NCI-H526 (cell line): ENCODE results near the gene QRICH1.
"Not testable (repeated sequence)": the region's sequence is repeated elsewhere in the genome, so short reads cannot be mapped to it uniquely, and the experiment has no call there.

Experiments
- DNase-seq, 2 experiments: peaks; one replicate each; lab custom pipeline; 2025; lab: John Stamatoyannopoulos, UW

The QRICH1 gene

DNA sequence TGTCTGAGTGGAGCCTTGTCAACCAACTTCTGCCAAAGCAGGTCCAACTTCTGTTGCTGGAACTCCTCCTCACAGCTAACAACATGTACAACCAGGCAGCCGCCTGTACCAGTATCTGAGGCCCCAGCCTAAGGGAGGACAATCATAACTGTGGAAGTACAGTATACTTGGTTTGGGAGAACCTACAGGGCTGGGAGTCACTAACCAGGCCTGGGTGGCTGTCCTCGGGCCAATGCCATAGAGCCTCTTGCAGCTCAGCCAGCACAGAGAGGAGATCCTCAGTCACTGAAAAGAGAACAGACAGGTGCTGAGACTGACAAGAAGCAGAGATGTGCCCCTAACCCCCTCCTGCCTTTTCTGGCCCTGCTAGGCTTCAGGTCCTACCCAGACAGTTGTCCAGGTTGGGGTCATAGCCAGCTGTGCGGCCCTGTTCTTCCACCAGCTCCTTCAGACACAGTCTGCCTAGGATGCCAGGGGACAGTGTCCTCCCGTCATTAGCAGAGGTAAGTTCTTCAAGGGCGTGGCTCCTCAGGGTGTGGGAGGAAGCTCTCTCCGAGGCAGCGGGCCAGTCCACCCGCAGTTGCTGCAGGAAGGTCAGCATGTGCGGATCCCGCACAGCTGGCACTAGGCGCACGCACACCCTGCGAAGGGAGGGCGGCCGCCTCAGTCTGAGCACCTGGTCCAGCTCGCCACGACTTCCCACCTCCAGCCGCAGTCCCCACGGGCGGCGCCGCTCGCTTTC is 76.5 kb downstream of the QRICH1 start:
- DNase-seq, result peak in 1 of 2 experiments; percentile 27

DNA sequence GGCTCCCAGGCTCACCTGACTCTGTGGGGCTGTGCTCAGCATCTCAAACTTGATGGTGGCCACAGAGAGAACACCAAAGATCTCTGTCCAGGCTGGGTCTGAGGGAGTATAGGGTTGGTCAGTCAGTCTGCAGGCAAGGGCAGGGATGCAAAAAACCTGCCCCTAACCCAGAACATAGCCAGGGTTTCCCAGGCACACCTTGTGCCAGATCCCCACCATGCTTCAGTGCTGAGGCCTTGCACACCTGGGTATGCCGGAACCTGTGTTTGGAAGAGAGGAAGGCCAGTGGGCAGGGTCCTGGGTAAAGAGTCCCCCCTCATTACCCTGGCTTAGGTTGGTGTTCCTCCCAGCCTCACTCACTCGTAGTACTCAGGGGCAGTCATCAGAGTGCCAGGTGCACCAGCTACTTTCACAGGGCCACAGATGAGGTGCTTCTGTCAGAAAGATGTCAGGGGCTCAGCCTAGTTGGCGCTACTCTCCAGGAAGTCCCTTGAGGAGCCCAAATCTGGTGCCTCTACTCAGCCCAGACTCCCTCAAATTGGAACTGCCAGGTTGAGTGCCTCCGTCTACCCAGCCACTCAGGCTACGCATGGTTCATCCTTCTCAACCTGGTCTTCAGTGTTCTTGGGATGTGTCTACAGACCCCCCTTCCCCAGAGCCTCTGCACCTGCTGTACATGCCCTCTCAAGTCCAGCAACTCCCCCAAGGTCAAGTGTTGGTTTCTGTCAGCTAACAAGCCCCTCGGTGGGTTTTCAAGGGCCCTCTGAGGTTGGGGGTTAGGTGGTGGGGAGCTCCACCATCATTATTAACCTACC is 77.2 kb downstream of the QRICH1 start:
- DNase-seq, result peak in 1 of 2 experiments; percentile 13

DNA sequence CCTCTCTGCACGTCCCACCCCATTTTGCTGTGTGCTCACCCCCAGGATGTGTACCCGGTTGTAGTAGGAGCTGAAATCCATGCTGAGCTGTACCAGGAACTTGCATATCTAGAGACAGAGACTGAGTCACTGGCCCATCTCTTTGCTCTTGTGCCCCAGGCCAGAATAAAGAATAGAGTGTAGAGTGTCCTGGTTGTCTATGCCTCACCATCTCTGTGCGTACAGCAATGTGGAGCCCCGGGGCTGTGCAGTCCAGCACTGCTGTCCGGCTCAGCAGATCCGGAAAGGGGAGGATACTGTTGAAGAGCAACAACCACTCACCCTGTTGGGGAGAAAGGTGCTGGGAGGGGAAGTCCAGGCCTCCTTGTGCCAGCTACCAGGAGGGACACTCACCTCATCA is 78.1 kb downstream of the QRICH1 start:
- DNase-seq, result no peak

DNA sequence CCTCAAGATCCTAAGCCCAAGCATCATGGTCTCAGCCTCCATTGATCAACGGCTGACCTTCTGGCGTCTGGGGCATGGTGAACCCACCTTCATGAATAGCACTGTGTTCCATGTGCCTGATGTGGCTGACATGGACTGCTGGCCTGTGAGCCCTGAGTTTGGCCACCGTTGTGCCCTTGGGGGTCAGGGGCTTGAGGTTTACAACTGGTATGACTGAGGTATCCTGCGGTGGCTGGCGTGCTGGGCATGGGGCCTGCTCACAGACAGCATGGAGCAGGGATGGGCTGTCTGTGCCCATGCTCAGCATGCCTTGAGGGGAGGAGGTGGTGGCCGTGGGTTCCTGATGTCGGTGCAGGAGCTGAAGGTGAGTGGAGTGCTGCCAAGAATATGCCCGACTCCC is 78.8 kb downstream of the QRICH1 start:
- no peak for DNase-seq

DNA sequence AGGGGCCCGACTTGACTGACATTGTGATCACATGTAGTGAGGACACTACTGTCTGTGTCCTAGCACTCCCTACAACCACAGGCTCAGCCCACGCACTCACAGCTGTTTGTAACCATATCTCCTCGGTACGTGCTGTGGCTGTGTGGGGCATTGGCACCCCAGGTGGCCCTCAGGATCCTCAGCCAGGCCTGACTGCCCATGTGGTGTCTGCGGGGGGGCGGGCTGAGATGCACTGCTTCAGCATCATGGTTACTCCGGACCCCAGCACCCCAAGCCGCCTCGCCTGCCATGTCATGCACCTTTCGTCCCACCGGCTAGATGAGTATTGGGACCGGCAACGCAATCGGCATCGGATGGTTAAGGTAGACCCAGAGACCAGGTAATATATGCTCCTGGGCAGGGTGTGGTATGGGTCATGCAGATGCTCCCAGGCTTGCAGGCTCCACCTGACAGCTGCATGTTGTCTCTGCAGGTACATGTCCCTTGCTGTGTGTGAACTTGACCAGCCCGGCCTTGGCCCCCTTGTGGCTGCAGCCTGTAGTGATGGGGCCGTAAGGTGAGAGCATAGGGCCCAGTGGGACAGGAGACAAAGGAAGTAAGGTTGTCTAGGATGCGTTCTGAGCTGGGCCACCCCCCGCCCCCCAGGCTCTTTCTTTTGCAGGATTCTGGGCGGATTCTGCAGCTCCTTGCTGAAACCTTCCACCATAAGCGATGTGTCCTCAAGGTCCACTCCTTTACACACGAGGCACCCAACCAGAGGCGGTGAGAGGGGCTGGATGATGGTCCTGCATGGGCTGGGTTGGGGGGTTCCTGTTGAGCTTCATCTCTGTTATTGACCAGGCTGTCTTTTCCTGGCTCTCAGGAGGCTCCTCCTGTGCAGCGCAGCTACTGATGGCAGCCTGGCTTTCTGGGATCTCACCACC is 79.9 kb downstream of the QRICH1 start:
- peak; percentile 52 to 77 for DNase-seq

DNA sequence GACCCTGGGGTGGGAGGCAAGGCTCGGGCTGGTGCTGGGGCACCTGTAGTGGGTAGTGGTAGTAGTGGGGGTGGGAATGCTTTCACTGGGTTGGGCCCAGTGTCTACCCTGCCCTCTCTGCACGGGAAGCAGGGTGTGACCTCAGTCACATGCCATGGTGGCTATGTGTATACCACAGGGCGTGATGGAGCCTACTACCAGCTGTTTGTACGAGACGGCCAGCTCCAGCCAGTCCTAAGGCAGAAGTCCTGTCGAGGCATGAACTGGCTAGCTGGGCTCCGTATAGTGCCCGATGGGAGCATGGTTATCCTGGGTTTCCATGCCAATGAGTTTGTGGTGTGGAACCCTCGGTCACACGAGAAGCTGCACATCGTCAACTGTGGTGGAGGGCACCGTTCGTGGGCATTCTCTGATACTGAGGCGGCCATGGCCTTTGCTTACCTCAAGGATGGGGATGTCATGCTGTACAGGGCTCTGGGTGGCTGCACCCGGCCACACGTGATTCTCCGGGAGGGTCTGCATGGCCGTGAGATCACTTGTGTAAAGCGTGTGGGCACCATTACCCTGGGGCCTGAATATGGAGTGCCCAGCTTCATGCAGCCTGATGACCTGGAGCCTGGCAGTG is 80.6 kb downstream of the QRICH1 start:
- no peak for DNase-seq

DNA sequence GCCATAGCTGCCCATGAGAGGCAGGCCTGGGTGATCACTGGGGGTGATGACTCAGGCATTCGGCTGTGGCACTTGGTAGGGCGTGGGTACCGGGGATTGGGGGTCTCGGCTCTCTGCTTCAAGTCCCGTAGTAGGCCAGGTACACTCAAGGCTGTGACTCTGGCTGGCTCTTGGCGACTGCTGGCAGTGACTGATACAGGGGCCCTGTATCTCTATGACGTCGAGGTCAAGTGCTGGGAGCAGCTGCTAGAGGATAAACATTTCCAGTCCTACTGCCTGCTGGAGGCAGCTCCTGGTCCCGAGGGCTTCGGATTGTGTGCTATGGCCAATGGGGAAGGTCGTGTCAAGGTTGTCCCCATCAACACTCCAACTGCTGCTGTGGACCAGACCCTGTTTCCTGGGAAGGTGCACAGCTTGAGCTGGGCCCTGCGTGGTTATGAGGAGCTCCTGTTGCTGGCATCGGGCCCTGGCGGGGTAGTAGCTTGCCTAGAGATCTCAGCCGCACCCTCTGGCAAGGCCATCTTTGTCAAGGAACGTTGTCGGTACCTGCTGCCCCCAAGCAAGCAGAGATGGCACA is 81.3 kb downstream of the QRICH1 start:
- DNase-seq, result no peak

DNA sequence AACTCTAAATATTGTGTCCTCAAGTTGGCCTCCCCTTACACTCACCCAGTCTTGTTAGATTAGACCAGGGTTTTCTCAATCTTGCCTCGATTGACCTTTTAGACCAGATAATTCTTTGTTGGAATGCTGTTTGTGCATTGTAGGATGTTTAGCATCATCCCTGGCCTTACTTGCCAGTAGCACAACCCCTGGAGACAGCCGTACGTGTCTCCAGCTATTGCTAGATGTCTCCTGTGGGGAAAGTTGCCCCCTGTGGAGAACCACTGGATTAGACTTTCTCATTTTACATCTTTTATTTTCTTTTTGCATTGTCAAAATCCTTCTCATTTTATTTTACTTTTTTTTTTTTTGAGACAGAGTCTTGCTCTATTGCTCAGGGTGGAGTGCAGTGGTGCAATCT is 84.5 kb downstream of the QRICH1 start:
- DNase-seq, result no peak

DNA sequence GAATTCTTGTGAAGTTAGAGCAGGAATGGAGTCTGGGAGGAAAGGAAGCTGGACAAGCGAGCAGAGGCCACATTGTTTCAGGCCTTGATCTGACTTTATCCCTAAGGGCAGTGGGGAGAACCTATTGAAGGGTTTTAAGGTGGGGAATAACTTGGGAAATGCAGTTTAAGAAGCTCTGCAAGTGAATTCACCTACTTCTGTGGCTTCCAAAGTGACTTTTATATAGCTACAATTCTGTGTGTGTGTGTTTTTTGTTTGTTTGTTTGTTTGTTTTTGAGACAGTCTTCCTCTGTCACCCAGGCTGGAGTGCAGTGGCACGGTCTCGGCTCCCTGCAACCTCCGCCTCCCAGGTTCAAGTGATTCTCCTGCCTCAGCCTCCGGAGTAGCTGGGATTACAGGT is 85.2 kb downstream of the QRICH1 start:
- not testable (repeated sequence) for DNase-seq

DNA sequence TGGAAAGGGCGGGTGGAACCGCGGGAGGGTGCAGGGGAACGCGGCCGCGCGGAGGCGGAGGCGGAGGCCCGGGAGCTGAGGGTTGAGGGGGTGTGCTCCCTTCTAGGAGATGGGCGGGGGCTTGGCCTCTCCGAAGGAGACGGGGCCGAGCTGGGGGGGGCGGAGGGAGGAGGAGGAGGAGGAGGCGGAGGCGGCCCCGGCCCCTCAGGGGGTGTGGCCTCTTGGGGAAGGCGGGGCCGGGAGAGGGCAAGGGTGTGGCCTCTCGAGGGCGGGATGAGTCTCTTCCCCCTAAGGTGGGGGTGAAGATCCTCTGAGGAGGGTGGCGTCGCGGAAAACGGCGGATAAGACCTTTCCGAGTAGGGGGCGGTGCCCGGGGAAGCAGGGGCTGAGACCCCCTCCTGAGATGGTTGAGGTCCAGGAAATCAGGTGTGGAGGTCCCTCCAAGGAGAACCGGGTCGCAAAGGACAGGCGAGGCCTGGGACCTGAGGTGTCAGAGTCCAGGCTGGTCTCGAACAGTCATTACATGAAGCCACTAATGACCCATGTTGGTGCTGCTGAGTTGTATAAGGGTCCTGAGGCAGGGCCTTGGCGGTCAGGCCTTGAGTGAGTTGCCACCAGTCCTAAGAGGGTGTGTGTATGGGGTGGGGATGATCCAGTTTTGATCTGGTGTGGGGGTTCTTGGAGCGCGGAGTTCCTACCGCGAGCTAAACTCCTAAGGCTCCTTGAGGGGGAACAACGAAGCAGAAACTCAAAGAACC is 85.9 kb downstream of the QRICH1 start:
- DNase-seq, result peak; percentile 26 to 87

DNA sequence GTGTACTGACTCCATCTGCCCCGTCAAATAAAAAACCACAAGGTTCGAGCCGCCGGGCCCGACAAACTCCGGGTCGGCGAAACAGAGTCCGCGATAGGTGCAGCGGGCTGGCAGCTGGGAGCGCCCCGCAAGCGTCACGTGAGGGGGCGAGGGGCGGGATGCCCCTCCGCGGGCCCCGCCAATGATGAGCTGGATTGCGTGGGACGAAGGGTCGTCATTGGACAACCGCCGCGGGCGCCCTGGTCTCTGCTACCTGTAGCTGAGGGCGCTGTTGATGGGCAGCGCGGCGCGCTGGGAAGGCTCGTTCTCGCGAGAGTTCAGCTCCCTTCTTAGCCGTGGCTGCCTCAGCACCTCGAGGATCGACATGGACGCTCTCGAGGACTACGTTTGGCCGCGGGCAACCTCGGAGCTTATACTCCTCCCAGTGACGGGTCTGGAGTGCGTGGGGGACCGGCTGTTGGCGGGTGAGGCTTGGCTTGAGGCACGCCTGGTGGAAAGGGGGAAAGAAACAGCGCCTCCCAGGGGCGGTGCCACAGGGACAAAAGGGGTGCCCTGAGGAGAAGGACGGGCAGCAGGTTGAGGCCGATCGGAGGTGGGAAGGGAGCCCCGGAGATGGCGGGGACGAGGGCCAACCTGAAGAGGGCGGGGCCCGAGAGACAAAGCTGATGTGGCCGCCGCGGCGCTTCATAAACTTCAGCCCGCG is 86.7 kb downstream of the QRICH1 start, which contains the start of gene WDR6:
Gene WDR6, plus strand, starts transcription at position 324 of the 703 bp plus-strand sequence. Its CDS starts 41 bp downstream, at position 365.
- peak; percentile 94 to 98 for DNase-seq

DNA sequence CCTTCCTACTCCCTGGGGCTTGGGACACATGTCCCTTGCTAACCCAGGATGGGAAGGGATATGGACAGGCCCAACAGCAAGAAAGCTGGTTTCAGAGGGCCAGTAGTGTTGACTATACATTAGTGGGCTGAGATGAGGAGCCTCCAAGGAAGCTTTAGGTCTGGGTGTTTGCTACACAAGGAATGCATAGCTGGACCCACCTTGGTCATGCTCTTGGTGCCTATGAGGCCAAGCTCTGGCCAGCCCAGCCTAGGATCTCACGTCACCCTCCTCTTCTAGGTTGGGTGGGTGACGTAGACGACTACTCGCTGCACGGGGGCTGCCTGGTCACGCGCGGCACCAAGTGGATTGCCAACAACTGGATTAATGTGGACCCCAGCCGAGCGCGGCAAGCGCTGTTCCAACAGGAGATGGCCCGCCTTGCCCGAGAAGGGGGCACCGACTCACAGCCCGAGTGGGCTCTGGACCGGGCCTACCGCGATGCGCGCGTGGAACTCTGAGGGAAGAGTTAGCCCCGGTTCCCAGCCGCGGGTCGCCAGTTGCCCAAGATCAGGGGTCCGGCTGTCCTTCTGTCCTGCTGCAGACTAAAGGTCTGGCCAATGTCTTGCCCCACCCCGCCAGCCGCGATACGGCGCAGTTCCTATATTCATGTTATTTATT is 87.3 kb downstream of the QRICH1 start:
- peak in 1 of 2 experiments; percentile 42 for DNase-seq

DNA sequence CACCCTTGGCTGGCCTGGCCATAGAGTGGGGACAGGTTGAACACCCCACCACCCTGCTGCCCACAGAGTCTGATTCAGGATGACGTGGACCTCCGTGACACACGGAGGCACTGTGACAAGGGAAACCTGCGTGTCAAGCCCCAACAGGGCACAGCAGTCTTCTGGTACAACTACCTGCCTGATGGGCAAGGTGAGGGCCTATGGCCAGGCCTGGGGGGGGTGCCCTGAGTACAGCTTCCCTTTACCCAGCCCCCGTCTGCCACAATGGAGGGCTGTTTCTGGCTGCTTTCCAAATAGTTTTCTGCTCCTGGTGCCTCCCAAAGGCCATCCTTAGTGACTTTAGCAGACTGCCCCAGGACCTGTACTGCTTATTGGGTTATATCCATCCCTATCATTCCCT is 87.9 kb downstream of the QRICH1 start:
- no peak for DNase-seq

DNA sequence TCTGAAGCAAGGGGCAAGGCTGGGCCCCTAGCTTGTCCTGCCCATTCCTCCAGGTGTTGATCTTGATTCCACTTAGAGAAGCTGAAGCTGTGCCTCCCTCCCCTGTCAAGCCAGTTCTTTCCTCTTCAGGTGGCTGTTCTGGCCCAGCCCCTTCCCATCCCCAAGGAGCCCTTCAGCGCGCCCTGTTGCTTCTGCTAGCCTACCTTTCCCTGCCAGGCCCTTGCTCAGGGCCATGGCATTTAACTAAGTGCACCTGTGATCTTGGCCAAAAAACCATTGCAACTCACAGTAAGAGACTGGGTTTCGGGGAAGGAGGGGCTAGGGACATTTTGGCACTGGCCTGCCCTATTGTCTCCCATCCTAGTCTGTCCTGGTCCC is 88.6 kb downstream of the QRICH1 start:
- no peak for DNase-seq

DNA sequence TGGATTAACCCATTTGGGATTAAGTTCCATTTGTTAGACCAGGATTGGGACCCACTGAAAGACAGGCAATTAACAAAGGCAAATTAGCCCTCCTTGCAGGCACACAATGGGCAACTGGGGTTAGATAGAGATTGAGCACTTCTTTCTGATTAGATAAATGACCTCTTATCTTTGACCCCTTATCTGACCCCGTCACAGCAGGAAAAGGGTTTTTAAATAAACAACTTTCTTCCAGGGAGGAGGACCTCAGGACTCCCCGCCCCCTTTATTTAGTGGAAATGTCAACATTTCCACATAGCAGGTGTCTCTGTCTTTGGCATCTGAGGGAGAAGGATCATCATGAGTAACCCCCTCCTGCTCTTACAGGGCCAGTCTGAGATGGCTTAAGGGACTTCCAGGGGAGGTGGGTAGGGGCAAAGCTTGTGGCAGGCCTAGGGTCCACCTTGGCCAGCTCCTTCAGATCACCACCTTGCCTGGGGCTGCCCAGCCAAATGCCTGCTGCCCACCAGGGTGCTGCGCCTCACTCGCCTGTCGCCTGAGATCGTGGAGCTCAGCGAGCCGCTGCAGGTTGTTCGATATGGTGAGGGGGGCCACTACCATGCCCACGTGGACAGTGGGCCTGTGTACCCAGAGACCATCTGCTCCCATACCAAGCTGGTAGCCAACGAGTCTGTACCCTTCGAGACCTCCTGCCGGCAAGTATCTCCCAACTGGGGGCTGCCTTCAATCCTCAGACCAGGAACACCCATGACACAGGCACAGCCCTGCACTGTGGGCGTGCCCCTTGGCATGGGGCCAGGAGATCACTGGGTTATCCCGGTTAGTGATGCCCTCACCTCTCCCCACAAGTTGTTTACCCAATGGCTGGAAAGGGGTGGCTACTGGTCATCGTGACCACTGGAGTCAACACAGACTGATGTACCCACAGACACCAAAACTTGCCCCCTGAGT is 89.2 kb downstream of the QRICH1 start:
- DNase-seq, result no peak

DNA sequence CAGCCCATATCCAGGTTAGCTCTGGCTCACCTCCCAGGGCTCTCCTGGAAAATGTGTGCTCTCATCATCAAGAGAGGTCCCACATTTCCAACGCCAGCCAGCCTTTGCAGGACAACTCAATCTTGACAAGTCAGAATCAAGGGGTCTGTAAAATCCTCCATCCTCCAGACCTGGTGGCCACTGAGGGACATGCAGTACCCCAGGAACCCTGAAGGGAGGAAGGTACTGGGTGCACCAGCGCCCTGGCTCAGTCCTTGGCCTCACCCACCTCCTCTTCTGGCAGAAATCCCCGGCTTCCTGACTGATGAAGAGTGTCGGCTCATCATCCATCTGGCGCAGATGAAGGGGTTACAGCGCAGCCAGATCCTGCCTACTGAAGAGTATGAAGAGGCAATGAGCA is 92.7 kb downstream of the QRICH1 start:
- DNase-seq, result no peak

DNA sequence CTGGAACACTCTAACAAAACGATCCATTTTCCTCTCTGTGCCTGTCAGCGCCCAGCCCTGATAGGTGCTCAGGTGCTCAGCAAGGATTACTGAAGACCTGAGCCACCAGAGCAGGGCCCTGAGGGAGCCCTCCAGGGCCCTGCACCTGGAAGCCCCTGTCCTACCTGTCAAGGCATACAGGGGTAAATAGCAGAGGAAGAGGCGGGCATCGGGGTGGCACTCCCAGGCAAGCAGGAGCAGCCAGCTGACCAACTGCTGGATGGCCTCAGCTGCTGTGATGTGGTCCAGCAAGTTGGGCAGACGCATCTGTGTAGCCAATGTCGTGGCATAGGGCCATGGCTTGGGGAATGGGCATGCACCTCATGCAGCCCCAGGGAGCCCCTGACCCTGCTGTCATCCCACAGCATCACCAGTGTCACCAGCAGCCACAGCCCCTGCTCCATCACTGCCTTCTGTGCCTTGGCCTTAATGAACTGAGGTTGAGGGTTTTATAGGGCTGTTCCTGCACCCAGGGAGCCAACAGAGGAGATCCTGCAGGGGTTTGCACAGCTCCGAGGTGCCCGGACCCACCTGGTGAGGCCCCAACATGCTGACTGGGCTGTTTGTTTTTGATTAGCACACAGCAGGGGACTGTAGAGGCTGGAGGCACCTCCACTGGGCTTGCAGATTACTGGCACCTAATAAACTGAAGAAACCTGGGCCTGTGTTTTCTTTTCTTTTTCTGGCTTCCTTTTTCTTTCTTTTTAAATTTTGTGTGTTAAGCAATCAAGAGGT is 94.6 kb downstream of the QRICH1 start:
- DNase-seq, result no peak
